ENCODE data around the gene CRACDL.

GRCh38 chr2:98913916-98914712, 21.9 kb downstream of the CRACDL start:
- TF ChIP-seq CTCF (IDR thresholded peaks at IDR 0.05), result no peak
- TF ChIP-seq ZFX (IDR thresholded peaks at IDR 0.05; ENCODE audit: borderline replicate concordance), result no peak
